NCI-H446 treated with DMSO at 0.1 percent for 48 hours (cell line): ENCODE data around the gene ERBB3.

Source experiments
- DNase-seq: peaks from one replicate; lab custom pipeline; 2025; lab: John Stamatoyannopoulos, UW

Gene ERBB3

GRCh38 chr12:56134897-56135296 is 54.9 kb downstream of the ERBB3 start:
- DNase-seq, result no peak

- no peak for DNase-seq
Measured at GRCh38 chr12:56137853-56138571, 58.0 kb downstream of the ERBB3 start.

- no peak for DNase-seq
Measured at GRCh38 chr12:56141946-56142784, 62.2 kb downstream of the ERBB3 start.

GRCh38 chr12:56143217-56143616 is 63.3 kb downstream of the ERBB3 start:
- no peak for DNase-seq

- DNase-seq, result no peak
Measured at GRCh38 chr12:56143870-56144269, 63.9 kb downstream of the ERBB3 start.

GRCh38 chr12:56145217-56145616 is 65.3 kb downstream of the ERBB3 start:
- DNase-seq, result no peak

- no peak for DNase-seq
Measured at GRCh38 chr12:56146492-56147460, 66.8 kb downstream of the ERBB3 start.

- no peak for DNase-seq
Measured at GRCh38 chr12:56150563-56150962, 70.6 kb downstream of the ERBB3 start.

GRCh38 chr12:56151672-56152131 is 71.7 kb downstream of the ERBB3 start:
- DNase-seq, result no peak

- DNase-seq, result peak; percentile 67
Measured at GRCh38 chr12:56152132-56152755, 72.3 kb downstream of the ERBB3 start, which contains the start of gene MYL6B. Gene MYL6B, plus strand, starts transcription at chr12:56152587. Its CDS starts 1,332 bp downstream, at chr12:56153919.
